Endothelial cell of umbilical vein (primary cell): ENCODE data around the gene PDYN. TPM values are rescaled to one million over a fixed set of nuclear protein-coding genes. Genes with fewer than 3 reads are reported as not detected.

Experiments used
- BruUV-seq: library from RNA; stranded (reverse); fragments of 400-500 nt; replicated peaks from 2 replicates; lab custom pipeline; 2021; lab: Mats Ljungman, UMichigan
- CTCF ChIA-PET: fragments of 300-600, 350-600 bp; sonication (Branson Sonifier 250); formaldehyde crosslinking; loops from one replicate; lab custom pipeline; 2021; ENCODE audit warnings: antibody characterized with exemption, inconsistent platforms; lab: Charles Lee
- POLR2A ChIA-PET: fragments of 300-600, 350-600 bp; sonication (Branson Sonifier 250); formaldehyde crosslinking; loops from one replicate; lab custom pipeline; 2021; ENCODE audit warnings: antibody characterized with exemption, inconsistent platforms; lab: Charles Lee
- DNase-seq: peaks from one replicate; pipeline ENCODE4 v3.0.0-alpha.2; 2011; ENCODE audit warnings: low read depth, low spot score
- FAIRE-seq: peaks from 2 replicates; lab custom pipeline; 2011; peaks lifted over from hg19 to GRCh38; lab: Jason Lieb, UNC
- H2AFZ ChIP-seq: 2 replicates; pipeline ENCODE4 v1.6.0; 2012; ENCODE audit warnings: low read depth, low read length, control low read depth, inconsistent platforms
- H3K27ac ChIP-seq: 2 replicates; pipeline ENCODE4 v1.5.1; 2011; ENCODE audit warnings: low read depth, mild to moderate bottlenecking, control low read depth, low read length, moderate library complexity; ENCODE audit not compliant: insufficient read depth
- H3K27me3 ChIP-seq, 2 experiments: 2 replicates each; pipeline versions ENCODE4 v1.6.0 to v1.6.1; 2011; ENCODE audit warnings: low read length in 2 of 2, mixed read lengths in 1 of 2; ENCODE audit not compliant: control insufficient read depth in 2 of 2, insufficient read depth in 2 of 2
- H3K36me3 ChIP-seq, 2 experiments: 2 replicates in 1 of 2; 3 replicates in 1 of 2; pipeline ENCODE4 v1.5.1; 2011; ENCODE audit warnings: low read length in 2 of 2, mild to moderate bottlenecking in 1 of 2, moderate library complexity in 1 of 2; ENCODE audit not compliant: control insufficient read depth in 2 of 2, insufficient read depth in 2 of 2; ENCODE audit errors: extremely low read depth in 1 of 2
- H3K4me1 ChIP-seq: 3 replicates; pipeline ENCODE4 v1.5.1; 2011; ENCODE audit warnings: mild to moderate bottlenecking, low read length; ENCODE audit not compliant: control insufficient read depth, insufficient read depth; ENCODE audit errors: extremely low read depth
- H3K4me2 ChIP-seq: 2 replicates; pipeline ENCODE4 v1.6.1; 2011; ENCODE audit warnings: low read length, control low read depth, mixed read lengths; ENCODE audit not compliant: insufficient read depth
- H3K4me3 ChIP-seq, 3 experiments: fragments of 200-600 bp in 1 of 3; sonication (generic), shearing (Covaris generic) in 1 of 3; replicated peaks in 1 of 3; 2 replicates each; pipeline ENCODE4 v1.5.1; 2011 to 2016; ENCODE audit warnings: control low read depth in 3 of 3, low read length in 3 of 3, mild to moderate bottlenecking in 2 of 3, inconsistent platforms in 1 of 3, low read depth in 1 of 3, moderate library complexity in 1 of 3; ENCODE audit not compliant: insufficient read depth in 1 of 3
- H3K79me2 ChIP-seq: 2 replicates; pipeline ENCODE4 v1.6.0; 2012; ENCODE audit warnings: low read length, inconsistent platforms; ENCODE audit not compliant: control insufficient read depth, insufficient read depth
- H3K9ac ChIP-seq: replicated peaks from 2 replicates; pipeline ENCODE3; 2011; ENCODE audit warnings: low read length, control low read depth; ENCODE audit not compliant: insufficient read depth; ENCODE audit errors: extremely low read depth
- H3K9me1 ChIP-seq: replicated peaks from 3 replicates; pipeline ENCODE4 v1.6.0; 2011; ENCODE audit warnings: mild to moderate bottlenecking, low read length; ENCODE audit not compliant: control insufficient read depth, insufficient read depth; ENCODE audit errors: extremely low read depth
- H3K9me3 ChIP-seq: replicated peaks from 2 replicates; pipeline ENCODE4 v1.5.1; 2012; ENCODE audit warnings: low read length, inconsistent platforms; ENCODE audit not compliant: control insufficient read depth, insufficient read depth
- H4K20me1 ChIP-seq: replicated peaks from 2 replicates; pipeline ENCODE3; 2011; ENCODE audit warnings: mild to moderate bottlenecking, low read length; ENCODE audit not compliant: control insufficient read depth, insufficient read depth; ENCODE audit errors: extremely low read depth
- EZH2 ChIP-seq: IDR thresholded peaks from 2 replicates; pipeline ENCODE4 v1.6.1; 2012; ENCODE audit warnings: borderline replicate concordance, low read depth, mild to moderate bottlenecking, moderate library complexity, low read length, inconsistent platforms; ENCODE audit not compliant: severe bottlenecking
- FOS ChIP-seq: IDR thresholded peaks from 2 replicates; pipeline ENCODE4 v1.6.1; 2011; ENCODE audit warnings: mild to moderate bottlenecking, low read length, moderate library complexity, borderline replicate concordance; ENCODE audit not compliant: insufficient read depth
- GATA2 ChIP-seq: IDR thresholded peaks from 2 replicates; pipeline ENCODE4 v1.7.0; 2011; ENCODE audit warnings: low read depth, mild to moderate bottlenecking, moderate library complexity, mixed read lengths, low read length; ENCODE audit not compliant: insufficient read length, insufficient read depth
- JUN ChIP-seq: IDR thresholded peaks from 2 replicates; pipeline ENCODE4 v1.6.1; 2011; ENCODE audit warnings: borderline replicate concordance, low read depth; ENCODE audit not compliant: insufficient read length, insufficient read depth
- MYC ChIP-seq: IDR thresholded peaks from one replicate; pipeline ENCODE4 v1.6.1; 2011; ENCODE audit warnings: mild to moderate bottlenecking, low read depth, low read length
- POLR2A ChIP-seq: IDR thresholded peaks from 2 replicates; pipeline ENCODE4 v1.6.1; 2012; ENCODE audit warnings: low read depth, mild to moderate bottlenecking, control low read depth, low read length
- POLR2AphosphoS5 ChIP-seq: IDR thresholded peaks from 2 replicates; pipeline ENCODE4 v1.6.1; 2012; ENCODE audit warnings: low read depth, mild to moderate bottlenecking, control low read depth, low read length, moderate library complexity; ENCODE audit not compliant: insufficient read depth
- dilution Hi-C: fragments of 300-500 bp; cut with MboI; formaldehyde crosslinking; loops from one replicate; pipeline ENCODE4 v1.15.0; 2019; ENCODE audit warnings: low sequenced_read_pairs; ENCODE audit not compliant: extremely low pct_ligation_motif_present
- intact Hi-C: fragments of 100-400 bp; cut with micrococcal nuclease; formaldehyde crosslinking; loops from one replicate; pipeline ENCODE4 v1.10.0; 2022
- polyA plus RNA-seq, 4 experiments: library from polyadenylated mRNA; depleted of rRNA in 3 of 4; stranded (reverse) in 3 of 4; unstranded in 1 of 4; fragments of >200 nt; gene quantifications; 2 replicates each; pipeline versions ENCODE4 v1.2.1 to v1.2.3, GENCODE V29; 2011 to 2012; ENCODE audit warnings: missing spikeins in 1 of 4
- total RNA-seq: library from RNA; stranded (reverse); gene quantifications from 2 replicates; pipeline ENCODE4 v1.2.3, GENCODE V29; 2021
- TF ChIP-seq, protein P1 (sequence below), 2 donors: IDR thresholded peaks; 1 replicate in 1 of 2; 2 replicates in 1 of 2; pipeline ENCODE4 v1.5.1; 2011; ENCODE audit warnings: low read length in 2 of 2, mild to moderate bottlenecking in 2 of 2, moderate library complexity in 2 of 2, control low read depth in 1 of 2, inconsistent platforms in 1 of 2, low read depth in 1 of 2; ENCODE audit not compliant: insufficient read depth in 1 of 2; ENCODE audit errors: extremely low read depth in 1 of 2
- TF ChIP-seq, protein P2 (sequence below): IDR thresholded peaks from 2 replicates; pipeline ENCODE4 v1.6.1; 2011; ENCODE audit not compliant: insufficient read depth, insufficient read length

Gene PDYN
- total and polyA plus RNA-seq, 2 donors (not counting 3 experiments of a cell fraction or from before 2014, with no cell fraction given), result not detected

DNA sequence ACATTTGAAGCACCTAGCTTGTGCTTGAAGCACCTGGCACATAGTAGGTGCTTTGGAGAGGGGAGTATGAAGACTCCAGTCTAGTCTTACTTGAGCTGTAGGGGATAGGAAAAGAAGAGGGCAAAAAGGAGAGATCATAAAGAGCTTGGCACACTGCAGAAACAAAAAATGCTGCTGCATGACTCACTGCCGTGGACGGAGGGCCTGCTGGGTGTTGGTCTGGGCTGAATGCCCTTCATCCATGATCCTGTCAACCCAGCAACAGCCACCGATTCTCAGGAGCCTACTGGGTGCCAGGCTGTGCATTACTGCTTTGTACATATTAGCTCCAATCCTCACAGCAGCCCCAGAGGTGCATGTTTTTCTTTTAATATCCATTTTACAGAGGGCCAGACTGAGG, 6.0 kb downstream of the PDYN start:
- TF ChIP-seq POLR2A (no peak), FOS (no peak), JUN (no peak), EZH2 (no peak), GATA2 (no peak), POLR2AphosphoS5 (no peak), MYC (no peak)
- TF ChIP-seq, protein P1, sequence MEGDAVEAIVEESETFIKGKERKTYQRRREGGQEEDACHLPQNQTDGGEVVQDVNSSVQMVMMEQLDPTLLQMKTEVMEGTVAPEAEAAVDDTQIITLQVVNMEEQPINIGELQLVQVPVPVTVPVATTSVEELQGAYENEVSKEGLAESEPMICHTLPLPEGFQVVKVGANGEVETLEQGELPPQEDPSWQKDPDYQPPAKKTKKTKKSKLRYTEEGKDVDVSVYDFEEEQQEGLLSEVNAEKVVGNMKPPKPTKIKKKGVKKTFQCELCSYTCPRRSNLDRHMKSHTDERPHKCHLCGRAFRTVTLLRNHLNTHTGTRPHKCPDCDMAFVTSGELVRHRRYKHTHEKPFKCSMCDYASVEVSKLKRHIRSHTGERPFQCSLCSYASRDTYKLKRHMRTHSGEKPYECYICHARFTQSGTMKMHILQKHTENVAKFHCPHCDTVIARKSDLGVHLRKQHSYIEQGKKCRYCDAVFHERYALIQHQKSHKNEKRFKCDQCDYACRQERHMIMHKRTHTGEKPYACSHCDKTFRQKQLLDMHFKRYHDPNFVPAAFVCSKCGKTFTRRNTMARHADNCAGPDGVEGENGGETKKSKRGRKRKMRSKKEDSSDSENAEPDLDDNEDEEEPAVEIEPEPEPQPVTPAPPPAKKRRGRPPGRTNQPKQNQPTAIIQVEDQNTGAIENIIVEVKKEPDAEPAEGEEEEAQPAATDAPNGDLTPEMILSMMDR (IDR thresholded peaks at IDR 0.05; ENCODE audit: extremely low read depth in 1 of 2, insufficient read depth in 1 of 2, low read depth in 1 of 2, low read length in 2 of 2), result no peak
- TF ChIP-seq, protein P2, sequence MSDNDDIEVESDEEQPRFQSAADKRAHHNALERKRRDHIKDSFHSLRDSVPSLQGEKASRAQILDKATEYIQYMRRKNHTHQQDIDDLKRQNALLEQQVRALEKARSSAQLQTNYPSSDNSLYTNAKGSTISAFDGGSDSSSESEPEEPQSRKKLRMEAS, result no peak
- H2AFZ ChIP-seq, result no peak overlapping the region
- H3K27ac ChIP-seq, result no peak overlapping the region
- H4K20me1 ChIP-seq, result no peaks in the 10 kb centered on the region
- H3K27me3 ChIP-seq, result peaks cover 5 to 8% of the 10 kb centered on the region in 2 experiments
- intact Hi-C loops, result no loop called here
- H3K4me3 ChIP-seq, result no peak overlapping the region
- dilution Hi-C loops, result no loop called here
- no peaks in the 10 kb centered on the region for H3K9me3 ChIP-seq
- no peaks in the 10 kb centered on the region for H3K9me1 ChIP-seq
- no peaks in the 10 kb centered on the region for H3K4me1 ChIP-seq
- ChIA-PET CTCF (interaction anchor here (0.7 to 1.5 kb wide), 3 partner anchors 9 to 185 kb away, joined by 3 to 6 read pairs (median 3); no protein-coding TSS in a partner anchor), POLR2A (no interaction called here)
- FAIRE-seq (no peak), DNase-seq (no peak)
- H3K4me2 ChIP-seq, result no peak overlapping the region
- BruUV-seq, result no TSS peak
- H3K9ac ChIP-seq, result no peak overlapping the region
- no peaks in the 10 kb centered on the region for H3K79me2 ChIP-seq
- no peaks in the 10 kb centered on the region for H3K36me3 ChIP-seq
